HuH-7.5 (cell line): ENCODE measurements around the gene TEKT1.

Source experiments
- DNase-seq: peaks from one replicate; pipeline ENCODE4 v3.0.0; 2011; ENCODE audit warnings: low spot score

The TEKT1 gene

GRCh38 chr17:6757747-6758146 lies 73.8 kb downstream of the TEKT1 start:
- DNase-seq, result no peak

- DNase-seq, result no peak
Observed at GRCh38 chr17:6756425-6757031, 75.0 kb downstream of the TEKT1 start.

- no peak for DNase-seq
Observed at GRCh38 chr17:6755731-6756184, 75.8 kb downstream of the TEKT1 start, which contains the start of gene XAF1. TSS of gene XAF1 (plus strand) at chr17:6756046. CDS start at chr17:6756079, 33 bp downstream.

GRCh38 chr17:6755281-6755680 lies 76.2 kb downstream of the TEKT1 start:
- DNase-seq, result no peak

- no peak for DNase-seq
Observed at GRCh38 chr17:6753546-6753945, 78.0 kb downstream of the TEKT1 start.

GRCh38 chr17:6753006-6753445 lies 78.5 kb downstream of the TEKT1 start:
- no peak for DNase-seq

GRCh38 chr17:6752068-6752909 lies 79.2 kb downstream of the TEKT1 start:
- no peak for DNase-seq

GRCh38 chr17:6749519-6749918 lies 82.0 kb downstream of the TEKT1 start:
- no peak for DNase-seq

- DNase-seq, result no peak
Observed at GRCh38 chr17:6748617-6749016, 82.9 kb downstream of the TEKT1 start.
